Measurements from ENCODE around the gene IL1B. TPM values are rescaled to one million over a fixed set of nuclear protein-coding genes. Genes with fewer than 3 reads are reported as not detected.

Gene IL1B
- total and polyA plus RNA-seq, 2 donors = 2.3 to 7.5 TPM

DNA sequence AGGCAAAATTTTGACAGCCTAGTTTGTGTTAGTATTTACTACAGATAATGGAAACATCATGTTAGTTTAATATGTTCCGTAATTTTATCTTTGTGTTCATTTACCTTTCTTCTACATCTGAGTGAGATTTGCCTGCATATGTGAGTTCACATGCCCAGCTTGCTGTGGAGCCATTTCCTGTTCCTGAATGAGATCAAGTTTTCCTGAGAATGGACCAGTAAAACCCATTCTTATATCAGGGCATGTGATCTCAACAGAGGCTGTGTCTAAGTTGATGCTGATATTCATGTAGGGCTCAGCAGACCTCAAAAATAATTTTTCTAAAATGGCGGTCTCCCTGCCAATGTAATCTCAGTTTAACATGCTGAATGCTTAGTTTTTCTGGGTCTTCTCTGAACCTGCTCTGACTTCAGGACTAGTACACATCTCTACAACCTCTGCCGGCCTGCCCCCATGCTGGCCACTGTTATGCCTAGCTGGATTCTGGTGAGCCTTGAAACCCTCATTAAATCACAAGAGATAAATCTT lies 53.3 kb downstream of the IL1B start:
- H3K27ac ChIP-seq (ENCODE audit: low read depth) = no peak overlapping the region
- no peak overlapping the region for H3K4me3 ChIP-seq (ENCODE audit: low read depth, low read length)
- no peaks in the 10 kb centered on the region for H3K4me1 ChIP-seq (ENCODE audit: insufficient read depth)
- no peaks in the 10 kb centered on the region for H3K36me3 ChIP-seq (ENCODE audit: insufficient read depth)
- DNase-seq (ENCODE audit: extremely low spot score) = no peak
- WGBS = 80% methylated on average over 3 of the region's 3 CpGs

DNA sequence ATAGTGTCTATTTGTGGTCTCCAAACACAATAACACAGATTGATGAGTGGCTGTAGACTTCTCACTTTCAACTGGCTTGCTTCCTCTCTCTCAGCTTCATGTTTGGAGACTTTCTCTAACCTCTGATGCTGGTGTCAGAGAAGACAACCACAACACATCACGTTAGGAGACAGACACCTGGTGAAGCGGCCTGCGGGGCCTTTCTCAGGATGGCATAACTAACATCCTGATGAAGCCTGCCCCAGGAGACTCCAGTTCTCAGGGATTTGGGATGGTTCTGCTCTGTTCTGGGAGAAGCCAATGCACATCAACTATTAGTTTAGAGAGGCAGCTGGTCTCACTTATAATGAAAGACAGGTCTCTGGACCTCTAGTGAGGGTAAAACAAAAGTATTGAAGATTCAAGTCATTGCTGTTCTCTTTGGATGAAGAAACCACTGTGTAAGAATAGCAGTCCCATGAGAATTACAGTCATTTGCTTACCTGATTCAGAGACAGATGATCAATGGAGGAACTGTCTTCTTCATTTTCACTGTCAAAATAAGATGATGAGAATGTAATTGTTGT lies 54.3 kb downstream of the IL1B start:
- H3K4me3 ChIP-seq (ENCODE audit: low read depth, low read length) = no peak overlapping the region
- DNase-seq (ENCODE audit: extremely low spot score) = no peak
- H3K36me3 ChIP-seq (ENCODE audit: insufficient read depth) = no peaks in the 10 kb centered on the region
- no peak overlapping the region for H3K27ac ChIP-seq (ENCODE audit: low read depth)
- 73% methylated on average over 3 of the region's 3 CpGs for WGBS
- no peaks in the 10 kb centered on the region for H3K4me1 ChIP-seq (ENCODE audit: insufficient read depth)

Other genes starting within 250 kb of the IL1B start
- gene SLC20A1, start 190.8 kb downstream of the IL1B start, total RNA-seq = 59.7 TPM
- gene SLC20A1, start 190.8 kb downstream of the IL1B start, polyA plus RNA-seq = 19.6 TPM
- gene NT5DC4, start 115.8 kb downstream of the IL1B start, total RNA-seq = not detected
- not detected for gene NT5DC4, start 115.8 kb downstream of the IL1B start, polyA plus RNA-seq
- 13.5 TPM for gene CKAP2L, start 72.2 kb downstream of the IL1B start, total RNA-seq
- 0.24 TPM for gene CKAP2L, start 72.2 kb downstream of the IL1B start, polyA plus RNA-seq
- gene IL1A, start 52.3 kb downstream of the IL1B start, total RNA-seq = 1.9 TPM
- gene IL1A, start 52.3 kb downstream of the IL1B start, polyA plus RNA-seq = 1.3 TPM
- gene IL37, start 74.4 kb upstream of the IL1B start, total RNA-seq = not detected
- gene IL37, start 74.4 kb upstream of the IL1B start, polyA plus RNA-seq = not detected
- gene IL36G, start 141.2 kb upstream of the IL1B start, total RNA-seq = not detected
- gene IL36G, start 141.2 kb upstream of the IL1B start, polyA plus RNA-seq = not detected
- gene IL36A, start 168.7 kb upstream of the IL1B start, total RNA-seq = not detected
- not detected for gene IL36A, start 168.7 kb upstream of the IL1B start, polyA plus RNA-seq
- not detected for gene IL36B, start 216.1 kb upstream of the IL1B start, total RNA-seq
- not detected for gene IL36B, start 216.1 kb upstream of the IL1B start, polyA plus RNA-seq
- 0.26 TPM for gene IL36RN, start 222.4 kb upstream of the IL1B start, total RNA-seq
- not detected for gene IL36RN, start 222.4 kb upstream of the IL1B start, polyA plus RNA-seq
- not detected for gene IL1F10, start 231.2 kb upstream of the IL1B start, total RNA-seq
- gene IL1F10, start 231.2 kb upstream of the IL1B start, polyA plus RNA-seq = not detected

Measured in urinary bladder (tissue), 4 donors.